ENCODE results near the gene C10orf62. TPM values are rescaled to one million over a fixed set of nuclear protein-coding genes. Genes with fewer than 3 reads are reported as not detected.
"Not testable (repeated sequence)": the region's sequence is repeated elsewhere in the genome, so short reads cannot be mapped to it uniquely, and the experiment has no call there.

C10orf62 gene
- total RNA-seq (2014; rRNA removed; shearing (Covaris generic); ENCODE audit: low replicate concordance): not detected in 2 replicates

GRCh38 chr10:97589479-97589878 is at the start of gene C10orf62:
Gene C10orf62, plus strand, starts transcription at chr10:97589721. Its CDS starts 177 bp downstream, at chr10:97589898.
- H3K27me3 ChIP-seq: no peaks in the 10 kb centered on the region
- H3K9me3 ChIP-seq: no peaks in the 10 kb centered on the region
- no peaks in the 10 kb centered on the region for H3K36me3 ChIP-seq
- DNase-seq: no peak
- H3K4me3 ChIP-seq: no peak within 1 kb of the TSS

GRCh38 chr10:97540669-97541500 is 48.6 kb upstream of the C10orf62 start:
- Histone ChIP-seq H3K9me3 (no peaks in the 10 kb centered on the region), H3K27me3 (no peaks in the 10 kb centered on the region), H3K36me3 (no peaks in the 10 kb centered on the region), H3K4me3 (no peak overlapping the region)
- peak; percentile 94 for DNase-seq

GRCh38 chr10:97542169-97543024 is 47.1 kb upstream of the C10orf62 start:
- Histone ChIP-seq H3K4me3 (peak overlapping the region; percentile 19; the same call in 1 of the 2 replicates), H3K36me3 (no peaks in the 10 kb centered on the region), H3K9me3 (no peaks in the 10 kb centered on the region), H3K27me3 (no peaks in the 10 kb centered on the region)
- peak; percentile 91 for DNase-seq

GRCh38 chr10:97543025-97543546 is 46.4 kb upstream of the C10orf62 start:
- DNase-seq: peak; percentile 97
- Histone ChIP-seq H3K4me3 (no peak overlapping the region), H3K27me3 (no peaks in the 10 kb centered on the region)

GRCh38 chr10:97546456-97547270 is 42.9 kb upstream of the C10orf62 start:
- Histone ChIP-seq H3K4me3 (no peak overlapping the region), H3K27me3 (no peaks in the 10 kb centered on the region)

More at GRCh38 chr10:97543025-97543546, 46.4 kb upstream of the C10orf62 start:
- no peaks in the 10 kb centered on the region for H3K36me3 ChIP-seq
- no peaks in the 10 kb centered on the region for H3K9me3 ChIP-seq

GRCh38 chr10:97547271-97547600 is 42.3 kb upstream of the C10orf62 start:
- Histone ChIP-seq H3K4me3 (no peak overlapping the region), H3K36me3 (no peaks in the 10 kb centered on the region), H3K27me3 (no peaks in the 10 kb centered on the region), H3K9me3 (no peaks in the 10 kb centered on the region)
- DNase-seq: no peak

More at GRCh38 chr10:97546456-97547270, 42.9 kb upstream of the C10orf62 start:
- no peak for DNase-seq
- Histone ChIP-seq H3K36me3 (no peaks in the 10 kb centered on the region), H3K9me3 (no peaks in the 10 kb centered on the region)

GRCh38 chr10:97547962-97548361 is 41.6 kb upstream of the C10orf62 start:
- Histone ChIP-seq H3K9me3 (no peaks in the 10 kb centered on the region), H3K4me3 (no peak overlapping the region), H3K36me3 (no peaks in the 10 kb centered on the region), H3K27me3 (no peaks in the 10 kb centered on the region)
- no peak for DNase-seq

- DNase-seq: no peak
- Histone ChIP-seq H3K36me3 (no peaks in the 10 kb centered on the region), H3K27me3 (no peaks in the 10 kb centered on the region), H3K9me3 (no peaks in the 10 kb centered on the region), H3K4me3 (no peak overlapping the region)
Measured at GRCh38 chr10:97548828-97549455, 40.6 kb upstream of the C10orf62 start.

- DNase-seq: no peak
- Histone ChIP-seq H3K27me3 (no peaks in the 10 kb centered on the region), H3K9me3 (no peaks in the 10 kb centered on the region), H3K36me3 (no peaks in the 10 kb centered on the region), H3K4me3 (no peak overlapping the region)
Measured at GRCh38 chr10:97549587-97550322, 39.8 kb upstream of the C10orf62 start.

- Histone ChIP-seq H3K27me3 (no peaks in the 10 kb centered on the region), H3K4me3 (no peak overlapping the region), H3K9me3 (no peaks in the 10 kb centered on the region), H3K36me3 (no peaks in the 10 kb centered on the region)
- no peak for DNase-seq
Measured at GRCh38 chr10:97550336-97551149, 39.0 kb upstream of the C10orf62 start.

- Histone ChIP-seq H3K9me3 (no peaks in the 10 kb centered on the region), H3K4me3 (no peak overlapping the region), H3K36me3 (no peaks in the 10 kb centered on the region), H3K27me3 (no peaks in the 10 kb centered on the region)
- no peak for DNase-seq
Measured at GRCh38 chr10:97551271-97551670, 38.2 kb upstream of the C10orf62 start.

- Histone ChIP-seq H3K4me3 (no peak overlapping the region), H3K27me3 (no peaks in the 10 kb centered on the region), H3K36me3 (no peaks in the 10 kb centered on the region), H3K9me3 (no peaks in the 10 kb centered on the region)
- peak; percentile 67 for DNase-seq
Measured at GRCh38 chr10:97553575-97554031, 35.9 kb upstream of the C10orf62 start.

GRCh38 chr10:97554336-97554735 is 35.2 kb upstream of the C10orf62 start:
- not testable (repeated sequence) for H3K4me3 ChIP-seq, H3K9me3 ChIP-seq, DNase-seq, H3K27me3 ChIP-seq, H3K36me3 ChIP-seq

- not testable (repeated sequence) for DNase-seq, H3K4me3 ChIP-seq, H3K27me3 ChIP-seq, H3K36me3 ChIP-seq, H3K9me3 ChIP-seq
Measured at GRCh38 chr10:97555541-97555940, 34.0 kb upstream of the C10orf62 start.
